CD14-positive monocyte (primary cell): ENCODE results near the gene ENTPD2. TPM values are rescaled to one million over a fixed set of nuclear protein-coding genes. Genes with fewer than 3 reads are reported as not detected.

ENCODE experiments used
- DNase-seq, 3 donors: peaks; one replicate each; pipeline ENCODE4 v3.0.0-alpha.2; 2011 to 2022
- H2AFZ ChIP-seq: 2 replicates; pipeline ENCODE4 v1.6.0; 2012; ENCODE audit warnings: mild to moderate bottlenecking, low read depth, low read length, inconsistent platforms; ENCODE audit not compliant: insufficient read depth, poor library complexity, severe bottlenecking
- H3K27ac ChIP-seq, 2 donors: 1 replicate in 1 of 2; 2 replicates in 1 of 2; pipeline ENCODE4 v1.5.1; 2012 to 2013; ENCODE audit warnings: low read length in 2 of 2, control low read depth in 1 of 2, inconsistent platforms in 1 of 2, low read depth in 1 of 2, mild to moderate bottlenecking in 1 of 2
- H3K27me3 ChIP-seq, 2 donors: one replicate each; pipeline versions ENCODE4 v1.6.0 to v1.6.1; 2011 to 2013; ENCODE audit warnings: low read length in 2 of 2; ENCODE audit not compliant: control insufficient read depth in 2 of 2, insufficient read depth in 2 of 2
- H3K36me3 ChIP-seq, 2 donors: replicated peaks in 1 of 2; 1 replicate in 1 of 2; 2 replicates in 1 of 2; pipeline versions ENCODE4 v1.5.1 to v1.6.1; 2012 to 2013; ENCODE audit warnings: low read length in 2 of 2, control low read depth in 1 of 2, inconsistent platforms in 1 of 2, mild to moderate bottlenecking in 1 of 2; ENCODE audit not compliant: insufficient read depth in 2 of 2, control insufficient read depth in 1 of 2
- H3K4me1 ChIP-seq, 2 donors: 1 replicate in 1 of 2; 2 replicates in 1 of 2; pipeline versions ENCODE4 v1.5.1 to v1.6.1; 2012 to 2013; ENCODE audit warnings: low read length in 2 of 2, control low read depth in 1 of 2, inconsistent platforms in 1 of 2, mild to moderate bottlenecking in 1 of 2, moderate library complexity in 1 of 2; ENCODE audit not compliant: insufficient read depth in 2 of 2, control insufficient read depth in 1 of 2
- H3K4me2 ChIP-seq: replicated peaks from 2 replicates; pipeline ENCODE3; 2012; ENCODE audit warnings: low read length, moderate library complexity, mild to moderate bottlenecking; ENCODE audit not compliant: poor library complexity, severe bottlenecking; ENCODE audit errors: extremely low read depth
- H3K4me3 ChIP-seq, 3 experiments: fragments of 200-600 bp in 1 of 3; sonication (generic) in 1 of 3; replicated peaks in 1 of 3; 1 replicate in 2 of 3; 2 replicates in 1 of 3; pipeline ENCODE4 v1.5.1; 2011 to 2013; ENCODE audit warnings: low read length in 3 of 3, mild to moderate bottlenecking in 3 of 3, control low read depth in 2 of 3, low read depth in 2 of 3, inconsistent platforms in 1 of 3, moderate library complexity in 1 of 3
- H3K79me2 ChIP-seq: 2 replicates; pipeline ENCODE4 v1.6.0; 2012; ENCODE audit warnings: mild to moderate bottlenecking, control low read depth, inconsistent platforms, low read length, moderate library complexity; ENCODE audit not compliant: insufficient read depth
- H3K9ac ChIP-seq: 2 replicates; pipeline ENCODE4 v1.6.0; 2017; ENCODE audit warnings: low read length, mild to moderate bottlenecking; ENCODE audit not compliant: insufficient read depth, poor library complexity, severe bottlenecking
- H3K9me3 ChIP-seq, 2 donors: replicated peaks in 1 of 2; 1 replicate in 1 of 2; 2 replicates in 1 of 2; pipeline versions ENCODE4 v1.5.1 to v1.6.1; 2012 to 2013; ENCODE audit warnings: low read length in 2 of 2, control low read depth in 1 of 2; ENCODE audit not compliant: control insufficient read depth in 1 of 2, insufficient read depth in 1 of 2
- H4K20me1 ChIP-seq: 2 replicates; pipeline ENCODE4 v1.6.0; 2012; ENCODE audit warnings: mild to moderate bottlenecking, low read length, control low read depth, moderate library complexity; ENCODE audit not compliant: insufficient read depth
- H3K27ac Mint-ChIP-seq, 7 donors: one replicate each; pipeline ENCODE4 v1.8.0; 2020; ENCODE audit warnings: mild to moderate bottlenecking in 7 of 7, mixed read lengths in 7 of 7, moderate library complexity in 6 of 7, inconsistent platforms in 2 of 7
- H3K27me3 Mint-ChIP-seq, 3 donors: one replicate each; pipeline ENCODE4 v1.8.0; 2021 to 2022; ENCODE audit warnings: low read depth in 3 of 3, mild to moderate bottlenecking in 3 of 3, mixed read lengths in 3 of 3, moderate library complexity in 3 of 3, inconsistent platforms in 1 of 3
- H3K36me3 Mint-ChIP-seq, 2 donors: one replicate each; pipeline ENCODE4 v1.8.0; 2020; ENCODE audit warnings: mixed read lengths in 2 of 2, inconsistent platforms in 1 of 2, mild to moderate bottlenecking in 1 of 2
- H3K4me1 Mint-ChIP-seq: one replicate; pipeline ENCODE4 v1.8.0; 2020; ENCODE audit warnings: mild to moderate bottlenecking, mixed read lengths
- H3K4me3 Mint-ChIP-seq, 2 donors: one replicate each; pipeline ENCODE4 v1.8.0; 2020; ENCODE audit warnings: mild to moderate bottlenecking in 2 of 2, mixed read lengths in 2 of 2, moderate library complexity in 1 of 2
- H3K9me3 Mint-ChIP-seq, 7 donors: one replicate each; pipeline ENCODE4 v1.8.0; 2020 to 2022; ENCODE audit warnings: mixed read lengths in 7 of 7, mild to moderate bottlenecking in 6 of 7, moderate library complexity in 6 of 7, inconsistent platforms in 2 of 7
- CTCF ChIP-seq: fragments of 200-600 bp; IDR thresholded peaks from one replicate; pipeline ENCODE4 v1.8.0; 2022; ENCODE audit warnings: antibody characterized with exemption, mild to moderate bottlenecking
- WGBS: methylation state at CpG from one replicate; pipeline ENCODE4 v1.1.5; 2013; ENCODE audit warnings: missing lambda C conversion rate; ENCODE audit not compliant: insufficient coverage; 5-methylcytosine and 5-hydroxymethylcytosine counted together
- intact Hi-C, 2 donors: fragments of 100-400 bp; cut with micrococcal nuclease; formaldehyde crosslinking; loops; one replicate each; pipeline versions ENCODE4 v1.15.0 to v1.15.1; 2023
- polyA plus RNA-seq, 3 donors: library from polyadenylated mRNA; depleted of rRNA in 1 of 3; unstranded in 2 of 3; stranded (reverse) in 1 of 3; fragments of 300-500 nt in 2 of 3; fragments of >200 nt in 1 of 3; fragmentation: Illumina TruSeq in 2 of 3; gene quantifications; 1 replicate in 2 of 3; 2 replicates in 1 of 3; pipeline ENCODE4 v1.2.3, GENCODE V29; 2012 to 2021

ENTPD2 gene
- polyA plus RNA-seq, 3 donors = not detected

GRCh38 chr9:137007108-137007815 is 46.6 kb downstream of the ENTPD2 start:
- Histone ChIP-seq H3K4me1 (peaks cover 0 to under 1% of the 10 kb centered on the region in 2 donors), H3K79me2 (no peaks in the 10 kb centered on the region), H4K20me1 (no peaks in the 10 kb centered on the region), H3K4me2 (no peak overlapping the region), H3K27me3 (no peaks in the 10 kb centered on the region), H3K4me3 (no peak overlapping the region), H3K27ac (no peak overlapping the region), H3K9ac (no peak overlapping the region), H2AFZ (no peak overlapping the region), H3K36me3 (no peaks in the 10 kb centered on the region), H3K9me3 (peaks cover 0 to 10% of the 10 kb centered on the region in 2 donors)
- TF ChIP-seq CTCF = no peak
- Mint-ChIP-seq H3K9me3 (peaks cover 4 to 16% (median 7%) of the 10 kb centered on the region in 7 donors), H3K4me3 (no peak overlapping the region), H3K4me1 (peaks cover 3% of the 10 kb centered on the region), H3K36me3 (peaks cover 4 to 11% of the 10 kb centered on the region in 2 donors), H3K27me3 (peaks cover 4 to 8% (median 5%) of the 10 kb centered on the region in 3 donors), H3K27ac (no peak overlapping the region)
- 93% methylated on average over 26 of the region's 30 CpGs for WGBS
- intact Hi-C loops = no loop called here
- DNase-seq = no peak

- H3K4me2 ChIP-seq = no peak overlapping the region
- Mint-ChIP-seq H3K27me3 (peaks cover 4 to 8% (median 5%) of the 10 kb centered on the region in 3 donors), H3K9me3 (peaks cover 4 to 16% (median 7%) of the 10 kb centered on the region in 7 donors), H3K4me1 (peaks cover 10% of the 10 kb centered on the region), H3K4me3 (no peak overlapping the region), H3K27ac (peak overlapping the region in 1 of 7 donors; percentile 38), H3K36me3 (peaks cover 2 to 7% of the 10 kb centered on the region in 2 donors)
- TF ChIP-seq CTCF = no peak
- H3K36me3 ChIP-seq = no peaks in the 10 kb centered on the region
- no peak overlapping the region for H2AFZ ChIP-seq
- H3K4me1 ChIP-seq = peaks cover 8 to 9% of the 10 kb centered on the region in 2 donors
- no peak for DNase-seq
- no peaks in the 10 kb centered on the region for H4K20me1 ChIP-seq
- H3K9ac ChIP-seq = no peak overlapping the region
- H3K27ac ChIP-seq = no peak overlapping the region
- intact Hi-C loops = no loop called here
- H3K79me2 ChIP-seq = no peaks in the 10 kb centered on the region
- H3K27me3 ChIP-seq = no peaks in the 10 kb centered on the region
- 36% methylated on average over 21 of the region's 24 CpGs for WGBS
- H3K4me3 ChIP-seq = no peak overlapping the region
- peaks cover 0 to 10% of the 10 kb centered on the region in 2 donors for H3K9me3 ChIP-seq
Observed at GRCh38 chr9:137006116-137007003, 47.5 kb downstream of the ENTPD2 start.
